Stimulated activated CD8-positive, alpha-beta memory T cell treated with anti-CD3 and anti-CD28 coated beads, Interleukin-15, amount 100 ng/mL, for 48 hours (primary cell): ENCODE measurements around the gene GRID1.
"Not testable (repeated sequence)": the region's sequence is repeated elsewhere in the genome, so short reads cannot be mapped to it uniquely, and the experiment has no call there.

ENCODE experiments used
- DNase-seq, 2 donors: peaks; one replicate each; pipeline ENCODE4 v3.0.0-alpha.2; 2020; ENCODE audit warnings: low read depth in 2 of 2

GRID1 gene

DNA sequence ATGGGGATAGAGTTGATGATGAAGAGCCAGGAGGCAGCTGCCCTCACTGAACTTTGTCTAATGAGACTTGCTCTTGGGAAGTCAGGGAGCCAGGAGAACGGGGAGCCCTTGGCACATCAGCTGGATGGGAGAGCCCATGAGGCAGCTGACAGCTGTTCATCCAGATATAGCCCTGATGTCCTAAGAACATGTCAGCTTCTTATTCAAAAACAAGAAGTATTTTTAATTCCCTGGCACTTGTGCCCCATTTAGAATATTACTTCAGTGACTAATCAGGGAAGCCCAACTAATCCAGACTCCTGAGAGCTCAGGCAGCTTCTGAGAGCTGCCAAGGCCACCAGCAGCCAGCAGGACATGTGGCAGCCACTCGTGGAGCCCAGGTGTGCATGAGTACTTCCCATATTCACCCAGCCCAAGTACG, 363.4 kb downstream of the GRID1 start:
- no peak for DNase-seq

DNA sequence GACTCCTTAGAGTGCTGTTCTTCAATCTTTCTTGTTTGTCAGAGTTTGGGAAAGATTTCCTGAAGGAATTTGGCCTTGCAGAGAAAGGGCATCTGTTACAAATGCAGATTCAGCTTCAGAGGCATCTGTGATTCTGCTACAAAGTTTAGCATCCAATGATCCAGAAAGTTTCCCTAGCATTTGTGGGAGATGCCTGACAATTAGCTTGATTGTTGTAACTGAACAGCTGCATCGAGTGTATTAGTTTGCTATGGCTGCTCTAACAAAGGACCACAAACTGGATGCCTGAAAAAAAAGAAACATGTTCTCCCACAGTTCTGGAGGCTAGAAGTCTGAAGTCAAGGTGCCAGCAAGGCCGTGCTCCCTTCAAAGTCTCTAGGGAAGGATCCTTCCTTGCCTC, 365.1 kb downstream of the GRID1 start:
- no peak for DNase-seq

DNA sequence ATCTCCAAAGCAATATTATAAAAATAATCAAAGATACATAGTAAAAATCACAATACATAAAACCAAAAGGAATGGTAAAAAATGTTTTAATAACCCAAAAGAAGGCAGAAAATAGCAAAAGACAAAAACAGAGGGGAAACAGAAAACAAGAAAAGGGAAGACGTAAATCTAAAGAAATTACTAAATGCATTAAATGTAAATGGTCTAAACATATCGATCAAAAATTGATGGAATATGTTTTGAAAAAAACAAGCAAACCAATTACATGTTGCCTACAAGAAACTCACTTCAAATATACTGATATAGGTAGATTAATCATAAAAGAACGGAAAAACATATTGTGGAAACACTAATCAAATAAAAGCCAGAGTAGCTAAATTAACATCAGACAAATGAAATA, 369.1 kb downstream of the GRID1 start:
- DNase-seq: no peak

DNA sequence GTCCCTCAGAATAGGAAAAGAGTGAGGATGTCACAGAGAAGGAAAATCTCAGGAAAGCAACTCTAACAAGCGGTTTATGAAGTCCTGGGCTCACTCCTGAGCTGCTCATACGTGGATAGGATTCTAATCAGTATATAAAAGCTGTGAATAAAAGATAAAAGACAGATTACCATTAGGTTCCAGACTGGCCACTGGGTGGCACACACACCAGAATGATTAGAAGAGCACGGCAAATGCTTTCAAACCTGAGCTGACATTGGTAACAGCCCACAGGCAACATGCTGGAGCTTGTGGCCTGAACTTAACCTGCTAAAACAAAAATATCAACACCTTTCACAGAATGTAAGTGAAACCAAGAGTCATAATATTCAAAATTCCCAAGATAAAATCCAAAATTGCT, 370.8 kb downstream of the GRID1 start:
- no peak for DNase-seq

DNA sequence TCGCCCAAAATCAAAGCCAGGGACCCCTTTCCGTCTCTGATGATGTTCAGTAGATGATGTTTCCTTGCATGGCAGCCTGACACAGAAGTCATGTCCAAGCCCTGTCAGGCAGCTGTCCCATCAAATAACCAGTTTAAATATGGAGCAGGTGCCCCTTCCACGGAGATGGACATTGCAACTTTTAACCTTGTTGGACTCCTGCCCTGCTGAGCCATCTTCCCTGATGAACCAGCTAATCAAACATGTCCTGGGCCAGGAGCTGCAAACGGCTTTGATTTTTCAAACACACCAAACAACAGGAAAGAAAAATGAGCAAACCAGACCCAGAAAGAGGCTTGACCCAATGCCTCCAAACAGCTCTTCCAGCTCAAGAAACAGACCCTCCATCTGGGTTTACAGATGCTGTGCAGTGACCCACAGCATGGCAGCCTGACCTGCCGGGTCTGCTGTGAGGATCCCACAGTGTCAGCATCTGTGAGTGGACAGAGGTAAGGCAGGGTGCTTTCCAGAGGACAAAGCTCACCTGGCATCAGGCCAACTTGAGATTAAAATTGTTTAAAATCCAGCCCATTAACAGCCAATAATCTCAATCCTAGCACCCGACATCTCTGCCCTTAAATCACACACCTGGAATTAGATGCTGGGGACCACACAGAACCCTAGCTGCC, 372.6 kb downstream of the GRID1 start:
- DNase-seq: no peak

DNA sequence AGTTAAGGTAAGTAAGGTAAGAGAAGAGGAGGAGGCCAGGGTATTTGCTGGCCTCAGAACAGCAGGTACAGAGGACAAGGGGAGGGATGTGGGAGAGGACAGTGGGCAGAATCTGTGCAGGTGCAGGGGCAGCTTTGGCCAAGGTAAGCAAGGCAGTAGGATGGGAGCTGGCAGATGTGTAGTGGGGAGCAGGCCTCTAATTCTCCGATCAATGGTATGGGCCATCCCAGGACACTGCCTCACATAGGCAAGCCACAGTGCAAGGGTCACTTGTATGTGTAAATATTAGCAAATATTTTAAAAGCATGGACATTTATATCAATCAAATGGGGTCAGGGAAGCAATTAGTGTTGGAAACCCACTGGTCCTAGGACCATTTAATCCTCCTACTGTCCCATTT, 373.5 kb downstream of the GRID1 start:
- no peak for DNase-seq

DNA sequence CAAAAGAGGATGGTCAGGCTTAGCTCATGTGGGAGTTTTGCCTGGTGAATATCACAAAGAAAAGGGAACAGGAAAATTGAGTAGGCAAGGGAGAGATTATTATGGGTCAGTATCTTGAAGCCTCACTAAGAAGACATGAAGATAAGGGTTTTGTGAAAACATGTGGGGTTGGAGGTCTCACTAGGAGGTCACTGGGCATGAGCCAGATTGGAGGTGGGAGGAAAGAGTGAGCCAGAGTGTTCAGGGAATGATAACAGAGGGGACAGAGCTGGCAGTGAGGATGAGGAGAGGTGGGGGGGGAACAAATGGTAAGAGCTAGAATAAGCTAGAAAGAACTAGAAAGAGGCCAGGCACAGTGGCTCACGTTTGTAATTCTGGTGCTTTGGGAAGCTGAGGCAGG, 374.3 kb downstream of the GRID1 start:
- DNase-seq: no peak

DNA sequence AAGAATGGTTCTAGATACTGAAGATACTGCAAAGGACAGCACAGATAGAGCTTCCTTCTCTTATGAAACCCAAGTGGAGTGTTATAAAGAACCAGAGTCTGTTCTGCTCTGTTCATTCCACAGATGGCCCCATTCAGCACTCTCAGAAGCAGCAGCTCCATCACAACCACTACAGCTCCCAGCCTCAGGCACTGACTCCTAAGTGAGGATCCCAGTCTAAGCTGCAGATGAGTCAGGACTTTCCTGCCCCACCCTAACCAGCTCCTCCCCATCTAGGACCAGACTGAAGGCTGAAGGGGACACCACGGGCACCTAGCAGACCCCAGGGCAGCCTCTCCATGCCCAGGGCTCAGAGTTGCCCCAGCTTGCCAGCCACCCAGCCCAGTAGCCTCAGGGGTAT, 379.8 kb downstream of the GRID1 start:
- DNase-seq: no peak

DNA sequence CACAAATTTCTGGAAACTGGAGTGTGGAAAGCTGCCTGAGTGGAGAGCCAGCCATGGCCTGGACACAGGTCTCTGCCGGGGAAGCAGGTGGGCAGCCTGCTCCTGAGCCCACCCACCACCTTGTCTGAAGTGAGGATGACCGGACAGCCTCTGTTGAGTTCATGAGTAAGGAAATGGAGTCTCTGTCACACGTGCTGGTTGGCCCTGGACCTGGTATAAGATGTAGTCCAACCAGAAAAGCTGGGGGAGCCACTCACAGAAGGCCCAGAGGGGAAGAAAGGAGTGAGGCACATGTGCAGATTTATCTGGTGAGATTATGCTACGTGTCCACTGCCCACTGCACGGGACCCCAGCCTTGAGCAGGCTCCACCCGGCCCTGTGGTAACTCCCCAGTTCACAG, 383.5 kb downstream of the GRID1 start:
- no peak for DNase-seq

DNA sequence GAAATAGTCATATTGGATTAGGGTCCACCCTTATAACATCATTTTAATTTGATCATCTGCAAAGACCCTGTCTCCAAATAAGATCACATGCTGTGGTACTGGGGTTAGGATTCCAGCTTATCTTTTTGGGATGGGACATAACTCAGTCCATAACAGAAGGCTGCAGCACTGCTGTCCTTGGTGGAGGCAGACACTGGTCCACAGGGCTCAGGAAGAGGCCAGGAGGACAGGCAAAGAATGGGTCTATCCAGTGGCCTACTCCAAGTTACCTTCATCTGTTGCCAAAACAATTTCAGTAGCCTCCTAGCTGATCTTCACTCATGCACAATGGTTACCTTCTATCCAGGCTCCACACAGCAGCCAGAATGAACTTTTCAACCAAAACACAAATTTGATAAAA, 387.0 kb downstream of the GRID1 start:
- DNase-seq: no peak

DNA sequence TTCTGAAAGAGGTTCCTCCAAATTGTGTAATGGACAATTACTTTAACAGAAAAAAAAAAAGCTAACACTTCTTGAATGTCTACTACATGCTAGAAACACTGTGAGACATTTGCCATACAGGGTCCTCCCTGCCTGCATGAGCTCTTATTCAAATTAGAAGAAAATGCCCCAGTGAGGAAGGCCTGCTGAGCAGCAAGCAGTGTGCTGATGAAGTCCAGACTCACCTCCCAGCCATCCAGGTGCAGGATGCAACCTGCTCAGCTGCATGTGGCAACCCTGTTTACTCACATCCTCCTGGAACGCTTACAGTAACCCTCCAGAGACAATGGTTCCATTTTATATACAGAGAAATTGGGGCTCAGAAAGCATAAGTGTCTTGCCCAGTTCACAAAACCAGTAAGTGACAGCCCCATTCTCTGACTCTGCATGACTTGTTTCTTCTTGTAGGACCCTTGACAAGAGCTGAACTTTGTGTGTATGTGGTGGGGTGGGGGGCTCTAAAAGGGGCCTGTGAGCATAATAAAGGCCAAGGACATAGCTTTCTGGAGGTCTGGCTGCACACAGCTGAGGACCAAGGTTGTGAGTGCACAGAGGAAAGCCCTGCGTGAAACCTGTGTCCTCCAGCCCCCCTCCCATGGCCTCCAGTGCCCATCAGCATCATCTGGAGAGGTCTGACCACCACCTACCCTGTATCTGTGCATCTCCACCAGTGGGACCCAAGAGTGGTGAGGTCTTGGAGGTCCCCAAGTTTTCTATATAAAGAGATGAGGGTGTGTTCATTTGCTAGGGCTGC, 387.8 kb downstream of the GRID1 start:
- DNase-seq: no peak

DNA sequence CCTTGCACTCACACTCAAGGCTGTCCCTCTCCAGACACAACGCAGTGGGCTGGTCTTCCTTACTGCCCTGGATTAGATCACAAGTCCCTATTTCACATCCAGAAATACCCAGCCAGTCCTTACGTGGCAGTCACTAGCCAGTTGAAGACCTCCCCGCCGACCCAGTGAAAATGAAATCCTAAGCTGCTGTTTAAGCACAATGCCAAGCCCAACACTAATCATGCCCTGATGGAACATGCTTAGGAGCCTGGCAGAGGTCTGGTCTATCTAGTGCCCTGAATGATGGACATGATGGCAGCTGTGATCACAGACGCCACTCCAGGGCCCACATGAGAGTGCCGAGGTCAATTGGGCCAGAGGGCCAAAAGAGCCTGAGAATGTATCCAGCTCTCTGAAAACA, 389.0 kb downstream of the GRID1 start:
- DNase-seq: no peak

DNA sequence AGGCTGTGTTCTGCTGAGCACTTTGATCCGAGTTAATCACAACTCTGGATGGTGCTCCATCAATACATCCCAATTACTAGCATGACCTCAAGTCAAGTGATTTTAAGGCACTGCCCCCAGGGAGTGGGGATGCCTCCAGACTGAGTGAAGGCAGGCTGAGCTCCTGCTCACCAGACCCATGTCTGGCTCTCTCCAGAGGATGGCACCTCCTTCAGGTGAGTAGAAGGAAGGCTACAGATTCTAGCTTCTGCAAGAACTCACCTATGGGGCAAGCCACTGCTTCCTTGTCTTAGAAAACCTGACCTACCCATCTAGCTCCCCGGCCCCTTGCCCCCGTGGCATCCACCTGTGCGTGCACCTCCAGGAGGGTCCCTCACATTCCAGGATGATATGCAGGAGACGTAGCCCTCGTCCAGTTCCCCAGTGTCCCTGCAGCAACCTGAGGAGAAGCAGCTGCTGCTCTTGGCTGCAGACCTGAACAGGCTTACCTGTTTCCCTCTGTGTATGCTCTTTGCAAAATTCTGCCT, 390.3 kb downstream of the GRID1 start:
- no peak for DNase-seq

DNA sequence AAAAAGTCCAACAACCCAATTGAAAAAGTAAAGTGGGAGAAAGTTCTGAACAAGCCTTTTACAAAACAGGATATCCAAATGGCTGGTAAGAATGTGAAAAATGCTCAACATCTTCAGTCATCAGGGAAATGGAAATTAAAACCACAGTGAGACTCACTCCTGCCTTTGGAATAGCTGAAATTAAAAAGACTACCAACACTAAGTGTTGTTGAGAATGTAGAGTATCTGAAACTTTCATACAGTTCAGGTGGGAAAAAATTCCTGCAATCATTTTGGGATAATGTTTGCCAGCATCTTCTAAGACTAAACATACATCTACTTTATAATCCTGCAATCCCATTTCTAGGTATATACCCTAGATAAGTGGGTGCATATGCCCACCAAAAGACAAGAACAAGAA, 395.1 kb downstream of the GRID1 start:
- no peak for DNase-seq

DNA sequence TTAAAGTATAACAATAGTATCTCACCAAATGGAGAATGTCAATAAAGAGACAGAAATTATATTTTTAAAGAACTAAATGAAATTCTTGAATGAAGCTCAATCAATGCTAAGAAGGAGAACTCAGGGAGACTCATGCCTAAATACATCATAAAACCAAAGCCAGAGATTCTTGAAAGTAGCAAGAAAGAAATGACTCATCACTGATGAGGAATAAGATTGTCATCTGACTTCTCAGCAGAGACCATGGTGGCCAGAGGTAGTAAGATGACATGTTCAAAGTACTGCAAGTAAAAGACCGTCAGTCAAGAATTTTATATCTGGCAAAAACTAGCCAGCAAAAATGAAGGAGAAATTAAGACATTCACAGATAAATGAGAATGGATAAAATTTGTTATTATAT, 399.0 kb downstream of the GRID1 start:
- no peak for DNase-seq

DNA sequence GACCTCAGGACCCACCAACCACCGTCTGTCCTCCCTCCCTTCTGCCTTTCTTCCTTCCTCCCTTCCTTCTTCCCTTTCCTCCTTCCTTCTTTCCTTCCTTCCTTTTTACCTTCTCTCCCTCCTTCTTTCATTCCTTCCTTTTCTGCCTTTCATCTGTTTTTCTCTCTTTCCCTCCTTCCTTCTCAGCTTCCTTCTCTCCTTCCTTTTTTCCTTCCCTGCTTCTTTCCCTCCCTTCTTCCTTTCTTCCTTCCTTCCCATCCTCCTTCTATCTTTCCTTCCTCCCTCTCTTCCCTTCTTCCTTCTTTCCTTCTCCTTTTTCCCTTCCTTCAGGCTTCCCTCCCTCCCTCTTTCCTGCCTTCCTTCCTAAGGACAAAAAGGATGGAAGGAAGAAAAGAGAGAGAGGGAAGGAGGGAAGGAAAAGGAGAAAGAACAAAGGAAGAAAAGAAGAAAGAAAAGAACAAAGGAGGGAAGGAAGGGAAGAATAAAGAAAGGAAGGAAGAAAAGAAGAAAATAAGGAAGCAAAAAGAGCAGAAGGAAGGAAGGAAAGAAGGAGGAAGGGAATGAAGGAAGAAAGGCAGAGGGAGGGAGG, 405.0 kb downstream of the GRID1 start:
- DNase-seq: no peak

DNA sequence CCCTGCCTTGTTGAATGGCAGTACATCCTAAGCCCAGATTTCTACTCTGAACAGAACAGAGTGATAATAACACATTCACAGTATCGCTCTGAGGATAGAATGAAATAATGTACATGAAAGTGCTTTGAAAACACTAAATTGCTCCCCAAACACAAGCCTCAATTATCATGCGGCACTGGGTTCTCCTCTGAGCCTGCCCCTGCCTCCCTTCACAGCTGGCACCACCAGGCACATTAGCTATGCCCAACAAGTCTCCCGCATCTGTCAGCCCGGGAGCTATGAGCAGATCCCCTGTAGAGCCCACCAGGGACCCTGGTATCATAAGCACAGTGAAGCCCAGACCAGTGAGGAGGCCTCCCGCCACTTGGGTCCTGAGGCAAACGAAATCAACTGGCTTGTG, 405.5 kb downstream of the GRID1 start:
- no peak for DNase-seq

DNA sequence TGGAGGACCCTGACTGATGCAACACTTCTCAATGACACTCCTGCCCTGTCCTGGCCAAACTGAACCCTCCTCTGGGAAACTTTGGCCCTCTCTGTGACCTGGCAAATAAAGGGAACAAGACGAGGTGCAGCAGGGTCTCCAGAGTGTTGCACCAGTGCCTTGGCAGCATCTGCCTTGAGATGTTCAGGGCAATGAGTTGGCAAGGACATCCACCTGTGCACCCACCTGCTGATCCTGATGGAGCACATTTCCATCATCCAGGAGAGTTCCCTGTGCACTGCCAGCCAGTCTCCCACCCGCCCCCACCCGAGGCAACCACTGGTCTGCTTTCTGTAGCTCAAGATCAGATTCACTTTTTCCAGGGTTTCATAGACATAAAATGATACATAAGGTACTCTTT, 407.4 kb downstream of the GRID1 start:
- no peak for DNase-seq

DNA sequence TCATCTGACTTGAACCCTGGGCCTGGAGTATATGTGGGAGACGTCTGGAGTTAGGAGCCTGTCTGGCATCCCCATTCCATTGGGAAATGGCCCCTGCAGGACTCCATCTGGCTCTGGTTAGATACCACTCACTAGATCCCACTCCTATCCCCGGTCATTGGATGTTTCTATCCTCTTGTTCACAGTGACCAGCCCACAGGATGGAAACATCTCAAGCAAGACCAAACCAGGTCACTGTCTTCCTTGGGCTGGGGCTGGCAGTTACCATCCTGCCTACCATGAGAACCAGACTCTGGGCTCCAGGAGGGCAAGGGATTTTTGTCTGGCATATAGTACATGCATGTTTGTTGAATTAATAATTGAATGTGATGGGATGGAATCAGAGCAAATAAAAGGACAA, 415.7 kb downstream of the GRID1 start:
- DNase-seq: no peak

DNA sequence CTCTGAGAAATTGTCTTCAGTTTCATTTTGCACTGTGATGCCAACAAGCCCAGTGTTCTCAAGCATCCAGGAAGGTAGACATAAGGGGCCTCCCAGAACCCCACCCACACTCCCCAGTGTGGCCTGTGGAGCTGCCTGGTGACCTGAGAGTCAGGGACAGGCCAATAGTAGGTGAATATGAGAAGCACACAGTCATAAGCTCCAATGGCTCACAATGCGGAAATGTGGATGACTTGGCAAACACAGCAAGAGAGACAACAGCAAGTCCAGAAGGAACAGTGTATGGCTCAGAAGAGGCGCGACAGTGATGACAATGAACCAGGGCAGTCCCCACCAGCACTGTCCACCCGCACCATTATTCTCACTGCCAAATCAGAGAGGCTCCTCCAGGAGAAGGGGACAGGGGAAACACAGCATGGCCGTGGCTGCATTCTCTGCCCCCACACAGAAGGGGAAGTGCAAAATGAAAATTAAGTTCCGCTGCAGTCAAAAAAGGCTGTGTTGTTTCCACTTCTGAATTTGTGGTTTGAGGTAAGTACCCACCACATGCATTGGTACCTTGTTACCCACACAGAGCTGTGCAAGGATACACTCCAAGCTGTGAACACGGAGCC, 419.8 kb downstream of the GRID1 start:
- DNase-seq: no peak

DNA sequence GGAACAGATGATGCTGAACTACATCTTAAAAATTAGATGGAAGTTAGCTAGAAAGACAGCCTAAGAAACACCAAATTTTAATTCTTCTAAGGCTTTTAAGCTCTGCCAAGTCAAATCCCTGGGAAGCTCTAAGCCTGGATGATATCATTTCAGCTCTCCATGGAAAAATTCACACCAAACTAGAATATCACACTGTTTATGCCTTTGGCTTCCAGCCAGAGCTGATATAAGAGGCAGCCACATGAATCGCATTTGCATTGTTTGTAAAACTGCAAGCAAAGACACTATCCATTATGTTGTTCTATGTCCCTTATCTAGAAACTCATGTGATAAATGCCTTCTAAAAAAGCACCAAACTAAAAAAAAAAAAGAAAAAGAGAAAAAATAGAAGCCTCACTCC, 430.4 kb downstream of the GRID1 start:
- DNase-seq: no peak

DNA sequence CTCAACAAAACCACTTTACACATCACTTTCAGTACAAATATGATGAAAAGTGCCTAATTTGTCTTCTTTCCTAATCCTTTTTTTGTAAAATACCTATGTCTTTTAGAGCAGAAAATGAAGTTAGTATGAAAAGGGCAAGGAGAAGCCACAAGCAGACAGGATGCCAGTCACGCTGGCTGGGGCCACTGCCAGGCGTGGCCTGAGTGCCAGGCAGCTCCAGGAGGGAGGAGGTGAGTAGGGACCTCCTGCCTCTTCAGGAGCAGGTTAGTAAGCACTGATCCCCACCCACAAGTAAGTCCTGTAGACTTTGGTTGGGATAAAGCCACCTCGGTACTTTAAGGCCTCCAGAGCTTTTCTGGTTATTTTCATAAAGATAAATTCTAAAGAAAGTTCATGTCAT, 432.0 kb downstream of the GRID1 start:
- DNase-seq: no peak

DNA sequence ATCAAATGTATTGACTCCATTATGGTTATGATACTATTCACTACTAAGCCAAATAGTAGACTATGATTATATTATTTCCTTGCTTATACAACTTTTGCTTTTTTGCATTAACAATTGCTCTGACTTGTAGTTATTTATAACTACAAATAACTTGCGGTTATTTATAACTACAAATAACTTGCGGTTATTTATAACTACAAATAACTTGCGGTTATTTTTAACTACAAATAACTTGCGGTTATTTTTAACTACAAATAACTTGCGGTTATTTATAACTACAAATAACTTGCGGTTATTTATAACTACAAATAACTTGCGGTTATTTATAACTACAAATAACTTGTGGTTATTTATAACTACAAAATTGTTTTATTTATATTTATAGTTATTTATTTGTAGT, 436.6 kb downstream of the GRID1 start:
- DNase-seq: not testable (repeated sequence)
